IMR-90 (cell line): ENCODE results near the gene CD164L2. TPM values are rescaled to one million over a fixed set of nuclear protein-coding genes. Genes with fewer than 3 reads are reported as not detected.

Source experiments
- ATAC-seq: fragments of 200-7000 bp; cut with Tn5 transposase; 2 replicates; pipeline ENCODE4 v1.9.1; 2020; ENCODE audit warnings: low read depth, mild to moderate bottlenecking, moderate library complexity
- BruUV-seq: library from RNA; stranded (reverse); fragments of 400-500 nt; replicated peaks from 2 replicates; lab custom pipeline; 2021; lab: Mats Ljungman, UMichigan
- CTCF ChIA-PET: fragments of 300-600 bp; formaldehyde crosslinking; extraction: SDS; loops from one replicate; lab custom pipeline; 2021; ENCODE audit warnings: antibody characterized with exemption; lab: Yijun Ruan, JAX
- POLR2A ChIA-PET: fragments of 300-600 bp; sonication (Branson Sonifier 250); formaldehyde crosslinking; loops from one replicate; lab custom pipeline; 2022; ENCODE audit warnings: antibody characterized with exemption; ENCODE audit not compliant: unreplicated experiment; lab: Charles Lee
- DNase-seq: peaks from one replicate; pipeline ENCODE4 v3.0.0; 2013
- H2AFZ ChIP-seq: replicated peaks from 2 replicates; pipeline ENCODE3; 2013; ENCODE audit warnings: low read length, mild to moderate bottlenecking; ENCODE audit not compliant: poor library complexity
- H2AK5ac ChIP-seq: 2 replicates; pipeline ENCODE4 v1.6.1; 2013; ENCODE audit warnings: low read depth, low read length, inconsistent platforms
- H2AK9ac ChIP-seq: replicated peaks from 2 replicates; pipeline ENCODE3; 2013; ENCODE audit warnings: mild to moderate bottlenecking, low read depth, low read length, moderate library complexity; ENCODE audit not compliant: poor library complexity
- H2BK120ac ChIP-seq: 2 replicates; pipeline ENCODE4 v1.6.1; 2013; ENCODE audit warnings: low read depth, low read length, inconsistent platforms
- H2BK15ac ChIP-seq: 3 replicates; pipeline ENCODE4 v1.6.1; 2013; ENCODE audit warnings: low read depth, low read length, inconsistent platforms
- H2BK20ac ChIP-seq: 2 replicates; pipeline ENCODE4 v1.6.1; 2013; ENCODE audit warnings: low read depth, mild to moderate bottlenecking, inconsistent platforms, low read length, moderate library complexity
- H2BK5ac ChIP-seq: 2 replicates; pipeline ENCODE4 v1.6.1; 2013; ENCODE audit warnings: mild to moderate bottlenecking, low read depth, low read length, inconsistent platforms; ENCODE audit not compliant: poor library complexity, severe bottlenecking
- H3K14ac ChIP-seq: replicated peaks from 2 replicates; pipeline ENCODE4 v1.6.1; 2013; ENCODE audit warnings: low read depth, low read length, inconsistent platforms
- H3K18ac ChIP-seq: 2 replicates; pipeline ENCODE4 v1.6.1; 2013; ENCODE audit warnings: low read depth, low read length, control low read depth
- H3K23ac ChIP-seq: 2 replicates; pipeline ENCODE4 v1.6.1; 2013; ENCODE audit warnings: low read depth, low read length, inconsistent platforms
- H3K27ac ChIP-seq: 2 replicates; pipeline ENCODE4 v1.5.1; 2013; ENCODE audit warnings: mild to moderate bottlenecking, control low read depth, low read length; ENCODE audit not compliant: insufficient read depth
- H3K27me3 ChIP-seq: 2 replicates; pipeline ENCODE4 v1.6.1; 2013; ENCODE audit warnings: low read length; ENCODE audit not compliant: control insufficient read depth, insufficient read depth
- H3K36me3 ChIP-seq: 2 replicates; pipeline ENCODE4 v1.6.1; 2013; ENCODE audit warnings: low read length, mixed read lengths; ENCODE audit not compliant: control insufficient read depth, insufficient read depth
- H3K4ac ChIP-seq: 2 replicates; pipeline ENCODE4 v1.6.1; 2013; ENCODE audit warnings: low read depth, low read length, inconsistent platforms
- H3K4me1 ChIP-seq: 2 replicates; pipeline ENCODE4 v1.6.1; 2013; ENCODE audit warnings: low read length, mixed read lengths; ENCODE audit not compliant: control insufficient read depth, insufficient read depth
- H3K4me2 ChIP-seq: 2 replicates; pipeline ENCODE4 v1.6.1; 2013; ENCODE audit warnings: low read depth, mild to moderate bottlenecking, control low read depth, low read length, moderate library complexity
- H3K4me3 ChIP-seq: 2 replicates; pipeline ENCODE4 v1.5.1; 2013; ENCODE audit warnings: low read depth, mild to moderate bottlenecking, control low read depth, low read length, moderate library complexity; ENCODE audit not compliant: insufficient read depth
- H3K56ac ChIP-seq: 2 replicates; pipeline ENCODE4 v1.6.1; 2013; ENCODE audit warnings: low read length, inconsistent platforms; ENCODE audit not compliant: insufficient read depth; ENCODE audit errors: extremely low read depth
- H3K79me1 ChIP-seq, 2 experiments: 2 replicates each; pipeline ENCODE4 v1.6.1; 2013; ENCODE audit warnings: low read length in 2 of 2, inconsistent platforms in 1 of 2, low read depth in 1 of 2
- H3K9ac ChIP-seq: 2 replicates; pipeline ENCODE4 v1.6.1; 2013; ENCODE audit warnings: low read depth, low read length, control low read depth
- H3K9me1 ChIP-seq: 2 replicates; pipeline ENCODE4 v1.6.1; 2013; ENCODE audit warnings: low read length, inconsistent platforms; ENCODE audit not compliant: insufficient read depth
- H3K9me3 ChIP-seq: 2 replicates; pipeline ENCODE4 v1.6.1; 2013; ENCODE audit warnings: low read length; ENCODE audit not compliant: control insufficient read depth, insufficient read depth
- H4K20me1 ChIP-seq: 2 replicates; pipeline ENCODE4 v1.6.1; 2013; ENCODE audit warnings: low read length, inconsistent platforms; ENCODE audit not compliant: insufficient read depth
- H4K5ac ChIP-seq: 2 replicates; pipeline ENCODE4 v1.6.1; 2013; ENCODE audit warnings: mild to moderate bottlenecking, low read depth, low read length, control low read depth
- H4K8ac ChIP-seq, 2 experiments: 2 replicates each; pipeline ENCODE4 v1.6.1; 2013; ENCODE audit warnings: low read depth in 2 of 2, low read length in 2 of 2, control low read depth in 1 of 2, inconsistent platforms in 1 of 2
- H4K91ac ChIP-seq: 2 replicates; pipeline ENCODE4 v1.6.1; 2013; ENCODE audit warnings: low read depth, low read length, inconsistent platforms; ENCODE audit not compliant: insufficient read depth
- BHLHE40 ChIP-seq: fragments of 150-350 bp; IDR thresholded peaks from 2 replicates; pipeline ENCODE4 v1.6.1; 2016; ENCODE audit warnings: mild to moderate bottlenecking, low read depth, low read length
- CEBPB ChIP-seq: IDR thresholded peaks from 2 replicates; pipeline ENCODE4 v1.6.1; 2012; ENCODE audit warnings: low read depth, low read length, improper control_type of control experiment
- CHD1 ChIP-seq: IDR thresholded peaks from 2 replicates; pipeline ENCODE4 v1.6.1; 2012; ENCODE audit warnings: low read depth, low read length, improper control_type of control experiment
- ELK1 ChIP-seq: fragments of 150-350 bp; IDR thresholded peaks from 2 replicates; pipeline ENCODE4 v1.6.1; 2016; ENCODE audit warnings: low read depth, mild to moderate bottlenecking, low read length, moderate library complexity, borderline replicate concordance
- FOS ChIP-seq: fragments of 150-350 bp; IDR thresholded peaks from 2 replicates; pipeline ENCODE4 v1.6.1; 2016; ENCODE audit warnings: low read depth, low read length
- MAZ ChIP-seq: IDR thresholded peaks from 2 replicates; pipeline ENCODE4 v1.6.1; 2012; ENCODE audit warnings: low read depth, mild to moderate bottlenecking, low read length, improper control_type of control experiment, moderate library complexity, borderline replicate concordance
- MXI1 ChIP-seq: IDR thresholded peaks from 2 replicates; pipeline ENCODE4 v1.6.1; 2012; ENCODE audit warnings: low read depth, mild to moderate bottlenecking, low read length, moderate library complexity, borderline replicate concordance
- NFE2L2 ChIP-seq: fragments of 150-350 bp; IDR thresholded peaks from 2 replicates; pipeline ENCODE4 v1.6.1; 2016; ENCODE audit warnings: low read depth, mild to moderate bottlenecking, low read length
- POLR2A ChIP-seq: IDR thresholded peaks from 2 replicates; pipeline ENCODE4 v1.6.1; 2012; ENCODE audit warnings: mild to moderate bottlenecking, low read depth, low read length
- SMC3 ChIP-seq: fragments of 150-350 bp; IDR thresholded peaks from 2 replicates; pipeline ENCODE4 v1.6.1; 2016; ENCODE audit warnings: low read depth, mild to moderate bottlenecking, antibody characterized with exemption, low read length, moderate library complexity
- USF2 ChIP-seq: fragments of 150-350 bp; IDR thresholded peaks from 2 replicates; pipeline ENCODE4 v1.6.1; 2017; ENCODE audit warnings: mild to moderate bottlenecking, antibody characterized with exemption, low read length, low read depth
- WGBS, 2 experiments: methylation state at CpG; one replicate each; pipeline versions ENCODE4 v1.1.5 to v1.1.7; 2013; ENCODE audit warnings: missing lambda C conversion rate in 2 of 2; ENCODE audit not compliant: insufficient read length in 1 of 2; ENCODE audit errors: extremely low coverage in 2 of 2; 5-methylcytosine and 5-hydroxymethylcytosine counted together
- dilution Hi-C: fragments of 300-500 bp; cut with HindIII; formaldehyde crosslinking; loops from one replicate; pipeline ENCODE4 v1.14.3; 2018; ENCODE audit warnings: low sequenced_read_pairs; ENCODE audit not compliant: unreplicated experiment
- in situ Hi-C: fragments of 300-500 bp; cut with MboI; formaldehyde crosslinking; loops from 3 replicates; pipeline ENCODE4 v1.14.3; 2019; ENCODE audit warnings: low sequenced_read_pairs, inconsistent platforms, mixed read lengths
- intact Hi-C: fragments of 100-400 bp; cut with micrococcal nuclease; formaldehyde crosslinking; loops from 2 replicates; pipeline ENCODE4 v1.10.0; 2022
- polyA plus RNA-seq, 3 experiments: library from polyadenylated mRNA; depleted of rRNA; stranded (reverse); fragments of >200 nt; gene quantifications; 2 replicates each; pipeline ENCODE4 v1.2.3, GENCODE V29; 2012; ENCODE audit warnings: low replicate concordance in 1 of 3
- total RNA-seq: library from RNA; depleted of rRNA; stranded (reverse); fragments of >200 nt; gene quantifications from 2 replicates; pipeline ENCODE4 v1.2.3, GENCODE V29; 2012

CD164L2 gene
- total and polyA plus RNA-seq, 2 of the 4 experiments (the other 2 are of a cell fraction): not detected

GRCh38 chr1:27410709-27411108 lies 27.6 kb upstream of the CD164L2 start:
- TF ChIP-seq FOS (no peak), MAZ (no peak), ELK1 (no peak), USF2 (no peak), BHLHE40 (no peak), CHD1 (no peak), POLR2A (no peak), NFE2L2 (no peak), SMC3 (no peak), MXI1 (no peak), CEBPB (no peak)
- in situ Hi-C loops (loop anchor here (10.0 kb wide), 1 partner anchor 254 kb away; no protein-coding TSS in a partner anchor), intact Hi-C loops (no loop called here), dilution Hi-C loops (no loop called here)
- ChIA-PET CTCF (interaction anchor here (0.8 kb wide), 1 partner anchor 45 kb away, joined by 3 read pairs; no protein-coding TSS in a partner anchor), POLR2A (no interaction called here)
- no peak for DNase-seq
- Histone ChIP-seq H4K5ac (no peak overlapping the region), H3K79me1 (peaks cover 32 to 34% of the 10 kb centered on the region in 2 experiments), H2AK5ac (no peak overlapping the region), H4K8ac (no peak overlapping the region), H3K14ac (no peak overlapping the region), H3K9me3 (no peaks in the 10 kb centered on the region), H4K20me1 (no peaks in the 10 kb centered on the region), H2BK20ac (no peak overlapping the region), H3K18ac (no peak overlapping the region), H2AK9ac (no peak overlapping the region), H3K9ac (no peak overlapping the region), H4K91ac (no peak overlapping the region), H3K23ac (no peak overlapping the region), H3K27ac (no peak overlapping the region), H3K27me3 (no peaks in the 10 kb centered on the region), H3K56ac (no peak overlapping the region), H3K36me3 (peaks cover 70% of the 10 kb centered on the region), H2BK120ac (no peak overlapping the region), H3K9me1 (no peaks in the 10 kb centered on the region), H3K4me2 (no peak overlapping the region), H2AFZ (no peak overlapping the region), H3K4me3 (no peak overlapping the region), H3K4ac (no peak overlapping the region), H3K4me1 (no peaks in the 10 kb centered on the region), H2BK15ac (no peak overlapping the region), H2BK5ac (no peak overlapping the region)
- no peak for ATAC-seq
- no CpG with 5 or more reads among the region's 2 CpGs for WGBS, 2 experiments
- no TSS peak for BruUV-seq
